Measurements from ENCODE around the gene ZNF670.
"Not testable (repeated sequence)": the region's sequence is repeated elsewhere in the genome, so short reads cannot be mapped to it uniquely, and the experiment has no call there.

The ZNF670 gene

DNA sequence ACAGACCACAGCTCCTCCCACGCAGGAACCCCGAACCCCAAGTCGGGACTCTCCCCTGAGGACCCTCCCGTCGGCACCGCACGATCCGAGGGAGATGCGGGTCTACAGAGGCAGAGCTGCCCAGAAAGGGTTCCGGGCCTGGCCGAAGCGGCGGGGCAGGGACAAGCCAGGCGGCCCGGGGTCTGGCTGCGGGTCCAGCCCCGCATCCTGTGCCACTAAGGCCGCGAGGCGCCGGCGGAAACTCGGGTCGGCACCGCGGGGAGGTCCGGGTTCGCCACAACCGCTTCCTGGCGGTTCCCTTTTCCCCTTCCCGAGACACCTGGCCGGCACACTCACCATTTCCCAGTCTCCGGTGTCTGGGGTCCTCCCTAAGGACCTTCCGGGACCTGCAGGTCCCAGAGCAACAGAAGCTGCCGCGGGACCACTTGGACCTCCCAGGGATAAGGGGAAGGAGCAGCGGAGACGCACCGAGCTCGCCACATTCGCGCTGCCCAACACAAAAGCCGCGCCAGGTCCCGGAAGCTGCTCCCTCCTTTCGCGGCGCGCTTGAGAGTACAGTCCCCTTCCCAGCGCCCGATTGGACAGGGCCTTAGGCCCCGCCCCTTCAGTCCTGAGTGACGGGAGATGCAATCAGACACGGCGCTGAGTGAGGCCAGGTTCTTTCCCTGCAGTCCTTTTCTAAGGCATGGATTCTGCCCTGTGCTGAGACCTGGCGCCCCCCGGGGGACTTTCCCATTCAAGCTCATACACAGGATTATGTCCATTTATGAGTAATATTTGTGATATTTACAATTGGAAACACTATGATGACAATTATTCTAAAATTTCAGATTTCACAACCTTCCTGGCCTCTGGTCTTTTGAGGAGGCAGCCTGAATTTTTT lies at the start of gene ZNF670:
Gene ZNF670, minus strand, starts transcription at position 554 of the 883 bp plus-strand sequence. Its CDS starts 215 bp downstream, at position 339.
- Histone ChIP-seq H4K20me1 (ENCODE audit: insufficient read depth, low read length) (0 out of 2 replicates have a peak, but pooled peaks cover 4% of the 10 kb centered on the region), H3K9me3 (ENCODE audit: insufficient read depth, low read length, severe bottlenecking) (peaks cover 4% of the 10 kb centered on the region), H3K9ac (ENCODE audit: low read depth, low read length) (peak within 1 kb of the TSS; percentile 77), H3K27me3 (ENCODE audit: insufficient read depth, low read length, poor library complexity) (no peaks in the 10 kb centered on the region), H3K4me1 (ENCODE audit: insufficient read depth, low read length) (peaks cover 21% of the 10 kb centered on the region), H3K79me2 (ENCODE audit: insufficient read depth, low read length) (peaks cover 49% of the 10 kb centered on the region), H3K36me3 (ENCODE audit: insufficient read depth, low read length) (peaks cover 17% of the 10 kb centered on the region), H3K27ac (ENCODE audit: low read length) (peak within 1 kb of the TSS; percentile 83), H2AFZ (ENCODE audit: low read depth, low read length) (peak within 1 kb of the TSS; percentile 89), H3K4me2 (ENCODE audit: insufficient read depth, low read length) (peak within 1 kb of the TSS; percentile 86), H3K4me3 (ENCODE audit: low read depth in 1 of 2, low read length in 2 of 2) (peak within 1 kb of the TSS; percentile 68 to 82; a peak in 3 of 4 replicates)
- ATAC-seq (ENCODE audit: insufficient read depth, low read depth) (peak; percentile 98), DNase-seq (peak; percentile 95)
- no peak for TF ChIP-seq EZH2 (IDR thresholded peaks at IDR 0.05; ENCODE audit: borderline replicate concordance, low read depth, low read length, severe bottlenecking)
- peak; percentile 52 for TF ChIP-seq CTCF (IDR thresholded peaks at IDR 0.05; ENCODE audit: borderline replicate concordance, extremely low read depth, low read length, poor library complexity, severe bottlenecking)

- H3K27me3 ChIP-seq (ENCODE audit: insufficient read depth, low read length, poor library complexity); H3K9me3 ChIP-seq (ENCODE audit: insufficient read depth, low read length, severe bottlenecking); DNase-seq; ATAC-seq (ENCODE audit: insufficient read depth, low read depth); H2AFZ ChIP-seq (ENCODE audit: low read depth, low read length); H3K4me1 ChIP-seq (ENCODE audit: insufficient read depth, low read length); H3K27ac ChIP-seq (ENCODE audit: low read length); H4K20me1 ChIP-seq (ENCODE audit: insufficient read depth, low read length): not testable (repeated sequence)
- Histone ChIP-seq H3K4me2 (ENCODE audit: insufficient read depth, low read length) (peak overlapping the region; percentile 63), H3K4me3 (ENCODE audit: low read depth in 1 of 2, low read length in 2 of 2) (peak overlapping the region in 1 of 2 experiments; percentile 50; a peak in 2 of 4 replicates), H3K36me3 (ENCODE audit: insufficient read depth, low read length) (peaks cover 24% of the 10 kb centered on the region), H3K9ac (ENCODE audit: low read depth, low read length) (peak overlapping the region; percentile 30; the same call in 1 of the 2 replicates), H3K79me2 (ENCODE audit: insufficient read depth, low read length) (peaks cover 33% of the 10 kb centered on the region)
Measured at GRCh38 chr1:247127519-247128282, 49.1 kb upstream of the ZNF670 start.

- DNase-seq; H3K9ac ChIP-seq (ENCODE audit: low read depth, low read length): not testable (repeated sequence)
Measured at GRCh38 chr1:247126601-247127000, 48.0 kb upstream of the ZNF670 start.

DNA sequence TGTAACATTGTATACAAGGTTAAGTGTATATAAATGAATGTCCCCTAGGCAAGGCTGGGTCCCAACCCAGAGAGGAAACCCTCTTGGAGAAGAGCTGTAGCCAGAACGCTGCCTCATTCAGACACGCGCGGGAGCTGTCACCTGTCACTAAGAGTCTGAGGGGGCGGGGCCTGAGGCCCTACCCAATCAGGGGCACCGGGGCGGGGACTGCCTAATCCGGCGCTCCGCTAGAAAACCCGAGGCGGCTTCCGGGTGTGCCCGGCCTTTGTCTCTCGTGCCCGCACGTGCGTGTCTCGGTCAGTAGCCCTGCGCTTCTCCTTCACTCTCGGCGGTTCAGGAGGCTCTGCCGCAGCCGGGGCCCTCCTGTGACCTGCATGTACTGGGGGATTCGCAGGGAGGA lies 47.6 kb upstream of the ZNF670 start:
- not testable (repeated sequence) for H3K4me3 ChIP-seq (ENCODE audit: low read depth in 1 of 2, low read length in 2 of 2); DNase-seq; H3K9ac ChIP-seq (ENCODE audit: low read depth, low read length); H3K9me3 ChIP-seq (ENCODE audit: insufficient read depth, low read length, severe bottlenecking); H3K27ac ChIP-seq (ENCODE audit: low read length); H2AFZ ChIP-seq (ENCODE audit: low read depth, low read length); H4K20me1 ChIP-seq (ENCODE audit: insufficient read depth, low read length); H3K4me1 ChIP-seq (ENCODE audit: insufficient read depth, low read length); H3K27me3 ChIP-seq (ENCODE audit: insufficient read depth, low read length, poor library complexity); H3K4me2 ChIP-seq (ENCODE audit: insufficient read depth, low read length)
- Histone ChIP-seq H3K36me3 (ENCODE audit: insufficient read depth, low read length) (peaks cover 11% of the 10 kb centered on the region), H3K79me2 (ENCODE audit: insufficient read depth, low read length) (peaks cover 20% of the 10 kb centered on the region)
- peak; percentile 95 for ATAC-seq (ENCODE audit: insufficient read depth, low read depth)

More at GRCh38 chr1:247126601-247127000, 48.0 kb upstream of the ZNF670 start:
- H3K4me2 ChIP-seq (ENCODE audit: insufficient read depth, low read length); H3K27me3 ChIP-seq (ENCODE audit: insufficient read depth, low read length, poor library complexity); H3K9me3 ChIP-seq (ENCODE audit: insufficient read depth, low read length, severe bottlenecking); H3K4me1 ChIP-seq (ENCODE audit: insufficient read depth, low read length); H3K27ac ChIP-seq (ENCODE audit: low read length); H4K20me1 ChIP-seq (ENCODE audit: insufficient read depth, low read length); H2AFZ ChIP-seq (ENCODE audit: low read depth, low read length); H3K4me3 ChIP-seq (ENCODE audit: low read depth in 1 of 2, low read length in 2 of 2): not testable (repeated sequence)
- H3K79me2 ChIP-seq (ENCODE audit: insufficient read depth, low read length), result peaks cover 24% of the 10 kb centered on the region
- H3K36me3 ChIP-seq (ENCODE audit: insufficient read depth, low read length), result peaks cover 16% of the 10 kb centered on the region
- ATAC-seq (ENCODE audit: insufficient read depth, low read depth), result peak; percentile 70

Data from DND-41 (cell line).